H9 (cell line): ENCODE data around the gene NANOG. TPM values are rescaled to one million over a fixed set of nuclear protein-coding genes. Genes with fewer than 3 reads are reported as not detected.
A peak's percentile ranks its signal among the peaks of the same experiment; 100 is the strongest.
"Not testable (repeated sequence)": the region's sequence is repeated elsewhere in the genome, so short reads cannot be mapped to it uniquely, and the experiment has no call there.

ENCODE experiments used
- DNase-seq: peaks from one replicate; pipeline ENCODE4 v3.0.0-alpha.2; 2017
- H2AFZ ChIP-seq: one replicate; pipeline ENCODE4 v1.6.1; 2013; ENCODE audit warnings: mild to moderate bottlenecking, low read length, control low read depth, moderate library complexity
- H2AK5ac ChIP-seq: 2 replicates; pipeline ENCODE4 v1.6.1; 2013; ENCODE audit warnings: low read length, control low read depth, mixed read lengths; ENCODE audit not compliant: insufficient read length
- H2BK120ac ChIP-seq: one replicate; pipeline ENCODE4 v1.6.1; 2013; ENCODE audit warnings: low read depth, mild to moderate bottlenecking, low read length, control low read depth, inconsistent platforms; ENCODE audit not compliant: poor library complexity, severe bottlenecking
- H2BK12ac ChIP-seq: 2 replicates; pipeline ENCODE4 v1.6.1; 2013; ENCODE audit warnings: low read length, control low read depth, mixed read lengths, low read depth; ENCODE audit not compliant: insufficient read length
- H2BK15ac ChIP-seq: 2 replicates; pipeline ENCODE4 v1.6.1; 2013; ENCODE audit warnings: low read depth, low read length, control low read depth
- H2BK20ac ChIP-seq: one replicate; pipeline ENCODE4 v1.6.1; 2013; ENCODE audit warnings: low read depth, mild to moderate bottlenecking, low read length, control low read depth, inconsistent platforms; ENCODE audit not compliant: poor library complexity, severe bottlenecking
- H2BK5ac ChIP-seq: 2 replicates; pipeline ENCODE4 v1.6.1; 2013; ENCODE audit warnings: low read length, control low read depth, mixed read lengths; ENCODE audit not compliant: insufficient read length
- H3K14ac ChIP-seq: 2 replicates; pipeline ENCODE4 v1.6.1; 2013; ENCODE audit warnings: low read length, control low read depth; ENCODE audit not compliant: insufficient read depth
- H3K18ac ChIP-seq: 2 replicates; pipeline ENCODE4 v1.6.1; 2013; ENCODE audit warnings: low read depth, mild to moderate bottlenecking, mixed read lengths, low read length, control low read depth; ENCODE audit not compliant: insufficient read length
- H3K23ac ChIP-seq: 2 replicates; pipeline ENCODE4 v1.6.1; 2013; ENCODE audit warnings: low read length, control low read depth, mixed read lengths, low read depth; ENCODE audit not compliant: insufficient read length
- H3K23me2 ChIP-seq: 2 replicates; pipeline ENCODE4 v1.6.1; 2013; ENCODE audit warnings: low read depth, mild to moderate bottlenecking, mixed read lengths, low read length, control low read depth; ENCODE audit not compliant: insufficient read length, poor library complexity, severe bottlenecking
- H3K27ac ChIP-seq: 2 replicates; pipeline ENCODE4 v1.5.1; 2013; ENCODE audit warnings: low read length, control low read depth, mixed read lengths, low read depth; ENCODE audit not compliant: insufficient read length
- H3K27me3 ChIP-seq: 2 replicates; pipeline ENCODE4 v1.6.1; 2013; ENCODE audit warnings: low read length, control low read depth, inconsistent platforms; ENCODE audit not compliant: insufficient read depth
- H3K4ac ChIP-seq: 2 replicates; pipeline ENCODE4 v1.6.1; 2013; ENCODE audit warnings: low read depth, mild to moderate bottlenecking, control low read depth, inconsistent platforms, low read length, moderate library complexity
- H3K4me1 ChIP-seq: 2 replicates; pipeline ENCODE4 v1.6.1; 2013; ENCODE audit warnings: low read length, control low read depth, inconsistent platforms; ENCODE audit not compliant: insufficient read depth
- H3K4me2 ChIP-seq: 2 replicates; pipeline ENCODE4 v1.6.1; 2013; ENCODE audit warnings: low read length, control low read depth, mixed read lengths; ENCODE audit not compliant: insufficient read length, insufficient read depth
- H3K56ac ChIP-seq: 2 replicates; pipeline ENCODE4 v1.6.1; 2013; ENCODE audit warnings: low read depth, mild to moderate bottlenecking, mixed read lengths, low read length, control low read depth; ENCODE audit not compliant: insufficient read length
- H3K79me1 ChIP-seq: 2 replicates; pipeline ENCODE4 v1.6.1; 2013; ENCODE audit warnings: low read depth, mild to moderate bottlenecking, moderate library complexity, low read length, control low read depth, inconsistent platforms; ENCODE audit not compliant: insufficient read depth, poor library complexity, severe bottlenecking
- H3K79me2 ChIP-seq: 2 replicates; pipeline ENCODE4 v1.6.1; 2013; ENCODE audit warnings: low read length, control low read depth, inconsistent platforms; ENCODE audit not compliant: insufficient read depth
- H3K9ac ChIP-seq: 2 replicates; pipeline ENCODE4 v1.6.1; 2013; ENCODE audit warnings: low read length, control low read depth, mixed read lengths; ENCODE audit not compliant: insufficient read length; ENCODE audit errors: extremely low read depth
- H3K9me3 ChIP-seq: one replicate; pipeline ENCODE4 v1.6.1; 2013; ENCODE audit warnings: low read depth, low read length, inconsistent platforms; ENCODE audit not compliant: control insufficient read depth
- H3T11ph ChIP-seq: one replicate; pipeline ENCODE4 v1.6.1; 2013; ENCODE audit warnings: mild to moderate bottlenecking, low read length, control low read depth, inconsistent platforms
- H4K20me1 ChIP-seq: one replicate; pipeline ENCODE4 v1.6.1; 2013; ENCODE audit not compliant: control insufficient read depth, insufficient read length, insufficient read depth
- H4K5ac ChIP-seq: 2 replicates; pipeline ENCODE4 v1.6.1; 2013; ENCODE audit warnings: low read depth, mild to moderate bottlenecking, mixed read lengths, low read length, control low read depth; ENCODE audit not compliant: insufficient read length
- H4K8ac ChIP-seq: replicated peaks from 2 replicates; pipeline ENCODE4 v1.6.1; 2013; ENCODE audit warnings: low read length, control low read depth, mixed read lengths, low read depth; ENCODE audit not compliant: insufficient read length
- H4K91ac ChIP-seq: 2 replicates; pipeline ENCODE4 v1.6.1; 2013; ENCODE audit warnings: low read depth, mild to moderate bottlenecking, moderate library complexity, mixed read lengths, low read length, control low read depth; ENCODE audit not compliant: insufficient read length
- H3K27ac Mint-ChIP-seq, 3 experiments: 2 replicates in 2 of 3; 3 replicates in 1 of 3; pipeline ENCODE4 v1.8.0; 2020 to 2021; ENCODE audit warnings: mixed read lengths in 3 of 3, mild to moderate bottlenecking in 1 of 3, moderate library complexity in 1 of 3
- H3K27me3 Mint-ChIP-seq: 2 replicates; pipeline ENCODE4 v1.8.0; 2021; ENCODE audit warnings: low read depth, mild to moderate bottlenecking, moderate library complexity, mixed read lengths
- H3K36me3 Mint-ChIP-seq, 3 experiments: 2 replicates in 2 of 3; 3 replicates in 1 of 3; pipeline ENCODE4 v1.8.0; 2020 to 2021; ENCODE audit warnings: low read depth in 3 of 3, mixed read lengths in 3 of 3; ENCODE audit not compliant: insufficient read depth in 1 of 3
- H3K4me1 Mint-ChIP-seq, 2 experiments: 2 replicates each; pipeline ENCODE4 v1.8.0; 2020; ENCODE audit warnings: mixed read lengths in 2 of 2
- H3K4me3 Mint-ChIP-seq, 2 experiments: 2 replicates in 1 of 2; 3 replicates in 1 of 2; pipeline ENCODE4 v1.8.0; 2020 to 2021; ENCODE audit warnings: mild to moderate bottlenecking in 2 of 2, mixed read lengths in 2 of 2, moderate library complexity in 1 of 2
- H3K9me3 Mint-ChIP-seq, 2 experiments: 2 replicates in 1 of 2; 3 replicates in 1 of 2; pipeline ENCODE4 v1.8.0; 2020; ENCODE audit warnings: mild to moderate bottlenecking in 2 of 2, mixed read lengths in 2 of 2, moderate library complexity in 1 of 2
- whole genome bisulfite sequencing: extraction: QIAGEN DNeasy Blood & Tissue Kit; methylation state at CpG from one replicate; pipeline ENCODE4 v1.1.7; 2013; ENCODE audit warnings: missing lambda C conversion rate, low lambda C conversion rate, mixed read lengths; ENCODE audit not compliant: insufficient read length; ENCODE audit errors: extremely low coverage; 5-methylcytosine and 5-hydroxymethylcytosine counted together
- total RNA-seq: library from RNA; stranded (reverse); gene quantifications from 2 replicates; pipeline ENCODE4 v1.2.1, GENCODE V29; 2021
- TF ChIP-seq, protein P1 (sequence below): fragments of 200-600 bp; sonication (generic); conservative IDR thresholded peaks from 3 replicates; pipeline ENCODE4 v1.8.0; 2021; ENCODE audit warnings: antibody characterized with exemption, mild to moderate bottlenecking

The NANOG gene
- total RNA-seq, 1 experiment from 2014 or later: 199 TPM

DNA sequence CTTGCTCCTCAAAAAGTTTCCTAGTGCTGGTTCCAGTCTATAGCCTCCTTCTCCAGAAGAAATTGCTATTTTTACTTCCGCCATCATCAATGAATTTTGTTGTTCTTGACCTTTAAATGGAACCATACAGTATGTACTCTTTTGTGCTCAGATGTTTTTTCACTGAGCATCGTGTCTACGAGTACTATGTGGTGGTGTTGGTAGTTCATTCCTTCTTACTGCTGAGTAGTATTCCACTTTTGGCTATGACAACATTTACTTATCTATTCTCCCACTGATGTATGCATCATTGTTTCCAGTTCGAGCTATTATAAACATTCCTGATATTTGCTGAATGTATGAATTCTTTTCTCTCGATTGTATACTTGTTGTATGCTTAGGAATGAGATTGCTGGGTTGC is 54.9 kb downstream of the NANOG start:
- TF ChIP-seq, protein P1, sequence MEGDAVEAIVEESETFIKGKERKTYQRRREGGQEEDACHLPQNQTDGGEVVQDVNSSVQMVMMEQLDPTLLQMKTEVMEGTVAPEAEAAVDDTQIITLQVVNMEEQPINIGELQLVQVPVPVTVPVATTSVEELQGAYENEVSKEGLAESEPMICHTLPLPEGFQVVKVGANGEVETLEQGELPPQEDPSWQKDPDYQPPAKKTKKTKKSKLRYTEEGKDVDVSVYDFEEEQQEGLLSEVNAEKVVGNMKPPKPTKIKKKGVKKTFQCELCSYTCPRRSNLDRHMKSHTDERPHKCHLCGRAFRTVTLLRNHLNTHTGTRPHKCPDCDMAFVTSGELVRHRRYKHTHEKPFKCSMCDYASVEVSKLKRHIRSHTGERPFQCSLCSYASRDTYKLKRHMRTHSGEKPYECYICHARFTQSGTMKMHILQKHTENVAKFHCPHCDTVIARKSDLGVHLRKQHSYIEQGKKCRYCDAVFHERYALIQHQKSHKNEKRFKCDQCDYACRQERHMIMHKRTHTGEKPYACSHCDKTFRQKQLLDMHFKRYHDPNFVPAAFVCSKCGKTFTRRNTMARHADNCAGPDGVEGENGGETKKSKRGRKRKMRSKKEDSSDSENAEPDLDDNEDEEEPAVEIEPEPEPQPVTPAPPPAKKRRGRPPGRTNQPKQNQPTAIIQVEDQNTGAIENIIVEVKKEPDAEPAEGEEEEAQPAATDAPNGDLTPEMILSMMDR: no peak
- no peak overlapping the region for H4K5ac ChIP-seq
- no peak overlapping the region for H2AK5ac ChIP-seq
- no peak overlapping the region for H3K23ac ChIP-seq
- H3K27me3 ChIP-seq: no peaks in the 10 kb centered on the region
- H3K14ac ChIP-seq: no peak overlapping the region
- no peak overlapping the region for H3K4ac ChIP-seq
- H2BK20ac ChIP-seq: peak overlapping the region; percentile 14
- no peaks in the 10 kb centered on the region; the same call in 1 of the 2 replicates for H3K4me1 ChIP-seq
- no peak overlapping the region for H3K18ac ChIP-seq
- H2BK5ac ChIP-seq: no peak overlapping the region
- H3K36me3 Mint-ChIP-seq: peaks cover 0 to 2% (median 0%) of the 10 kb centered on the region in 3 experiments; a peak in 2 of 7 replicates
- no peak overlapping the region for H3K4me3 Mint-ChIP-seq
- H3K27ac Mint-ChIP-seq: no peak overlapping the region
- H3K27me3 Mint-ChIP-seq: no peaks in the 10 kb centered on the region; the same call in 1 of the 2 replicates
- no peaks in the 10 kb centered on the region for H3K9me3 ChIP-seq
- H3K9me3 Mint-ChIP-seq: peaks cover 0 to 3% of the 10 kb centered on the region in 2 experiments; a peak in 1 of 5 replicates
- no peak overlapping the region for H4K8ac ChIP-seq
- H3K23me2 ChIP-seq: no peaks in the 10 kb centered on the region
- no peak overlapping the region for H2BK15ac ChIP-seq
- no peak overlapping the region for H3K4me2 ChIP-seq
- no peaks in the 10 kb centered on the region for H3K79me2 ChIP-seq
- no peaks in the 10 kb centered on the region for H3K79me1 ChIP-seq
- no peak overlapping the region for H3K27ac ChIP-seq
- WGBS: no CpG with 5 or more reads among the region's 5 CpGs
- no peak overlapping the region for H4K91ac ChIP-seq
- no peak overlapping the region for H2BK120ac ChIP-seq
- peak overlapping the region; percentile 35 for H2BK12ac ChIP-seq
- no peak overlapping the region for H2AFZ ChIP-seq
- peaks cover 41 to 44% of the 10 kb centered on the region in 2 experiments for H3K4me1 Mint-ChIP-seq
- no peak overlapping the region for H3K9ac ChIP-seq
- no peak overlapping the region for H3K56ac ChIP-seq
- no peaks in the 10 kb centered on the region for H4K20me1 ChIP-seq
- H3T11ph ChIP-seq: no peak overlapping the region
- DNase-seq: no peak

DNA sequence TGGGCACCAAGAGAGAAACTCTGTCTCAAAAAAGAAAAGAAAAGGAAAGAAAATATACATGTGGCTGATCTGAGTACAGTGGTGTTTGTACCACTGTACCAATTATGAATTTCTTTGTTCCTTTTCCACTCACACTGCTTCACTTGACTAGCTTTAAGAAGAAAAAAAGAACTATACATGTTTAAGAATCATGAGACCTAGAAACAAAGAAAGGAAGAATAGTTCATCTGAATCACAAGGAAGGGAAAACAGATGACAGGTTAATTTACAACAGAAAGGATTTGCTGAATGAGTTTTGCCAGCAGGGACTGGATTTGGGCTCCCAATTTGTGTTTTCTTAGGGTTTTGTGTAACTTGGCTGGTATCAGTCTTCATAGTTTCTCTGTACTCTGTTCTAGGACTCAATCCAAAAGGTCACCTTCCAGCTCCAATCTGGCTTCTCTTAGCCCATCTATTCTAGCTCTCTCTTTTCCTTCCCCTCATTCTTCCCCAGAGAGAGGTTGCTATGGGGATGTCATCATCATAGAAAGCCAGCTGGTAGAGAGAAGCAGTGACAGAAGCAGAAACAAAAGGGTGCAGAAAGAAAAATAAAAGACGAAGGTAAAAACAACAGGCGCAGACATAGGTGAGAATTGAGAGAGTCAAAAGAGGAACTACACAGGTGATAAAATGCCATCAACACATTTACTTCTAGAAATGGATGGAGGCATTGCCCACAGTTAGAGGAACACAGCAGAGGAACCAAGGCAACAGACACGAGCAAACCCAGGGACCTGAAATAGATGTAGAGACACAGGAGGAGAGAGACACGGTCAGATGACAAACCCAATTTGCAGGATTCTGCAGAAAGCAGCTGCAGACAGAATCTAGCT is 58.3 kb downstream of the NANOG start:
- not testable (repeated sequence) for H4K8ac ChIP-seq, H2BK15ac ChIP-seq, H2BK12ac ChIP-seq, H3K4me2 ChIP-seq, H3K27me3 ChIP-seq, H3K23ac ChIP-seq, H3K36me3 Mint-ChIP-seq, H3K14ac ChIP-seq, DNase-seq, H4K20me1 ChIP-seq, H2BK5ac ChIP-seq, H3K56ac ChIP-seq, H3K79me1 ChIP-seq, H2BK20ac ChIP-seq, H3K27me3 Mint-ChIP-seq, H2BK120ac ChIP-seq, H2AK5ac ChIP-seq, H2AFZ ChIP-seq, H3K4ac ChIP-seq, H3K18ac ChIP-seq, H3K79me2 ChIP-seq, H3K9me3 Mint-ChIP-seq, H3K9me3 ChIP-seq, H3K23me2 ChIP-seq, H4K91ac ChIP-seq, H4K5ac ChIP-seq, H3K4me1 ChIP-seq
- peaks cover 54 to 55% of the 10 kb centered on the region in 2 experiments for H3K4me1 Mint-ChIP-seq
- H3K4me3 Mint-ChIP-seq: peak overlapping the region; percentile 5 to 8; a peak in 4 of 5 replicates
- H3K27ac Mint-ChIP-seq: peak overlapping the region; percentile 62 to 98 (median 96)
- H3T11ph ChIP-seq: peak overlapping the region; percentile 45
- H3K27ac ChIP-seq: peak overlapping the region; percentile 87
- no CpG with 5 or more reads among the region's 4 CpGs for WGBS
- peak overlapping the region; percentile 37 for H3K9ac ChIP-seq
